Activated T-cell treated with anti-CD3 and anti-CD28 coated beads for 4 hours (primary cell): Measurements from ENCODE around the gene LHFPL3.
A peak's percentile ranks its signal among the peaks of the same experiment; 100 is the strongest.

ENCODE experiments used
- DNase-seq: peaks from one replicate; pipeline ENCODE4 v3.0.0-alpha.2; 2020

LHFPL3 gene

GRCh38 chr7:104852386-104852785 is 524.0 kb downstream of the LHFPL3 start:
- DNase-seq: no peak

DNA sequence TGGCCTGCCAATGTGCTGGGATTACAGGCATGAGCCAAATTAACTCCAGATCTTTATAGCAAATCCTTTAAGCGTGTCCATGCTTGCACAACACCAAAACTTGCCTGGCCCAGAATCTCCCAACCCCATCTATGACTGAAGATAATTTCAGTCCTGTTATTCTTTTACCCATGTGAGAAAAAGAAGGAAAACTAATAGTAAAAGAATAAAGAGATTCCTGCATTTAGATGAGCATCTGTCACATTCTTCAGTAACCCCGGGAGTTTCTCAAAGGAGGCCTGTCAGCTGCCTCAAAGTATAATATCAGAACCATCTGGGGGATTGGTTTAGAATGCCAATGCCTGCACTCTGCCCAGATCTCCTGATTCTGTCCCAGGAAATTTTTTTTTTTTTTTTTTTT is 527.5 kb downstream of the LHFPL3 start:
- no peak for DNase-seq

GRCh38 chr7:104857458-104858425 is 529.3 kb downstream of the LHFPL3 start:
- no peak for DNase-seq

- no peak for DNase-seq
Measured at GRCh38 chr7:104859754-104860426, 531.5 kb downstream of the LHFPL3 start.

DNA sequence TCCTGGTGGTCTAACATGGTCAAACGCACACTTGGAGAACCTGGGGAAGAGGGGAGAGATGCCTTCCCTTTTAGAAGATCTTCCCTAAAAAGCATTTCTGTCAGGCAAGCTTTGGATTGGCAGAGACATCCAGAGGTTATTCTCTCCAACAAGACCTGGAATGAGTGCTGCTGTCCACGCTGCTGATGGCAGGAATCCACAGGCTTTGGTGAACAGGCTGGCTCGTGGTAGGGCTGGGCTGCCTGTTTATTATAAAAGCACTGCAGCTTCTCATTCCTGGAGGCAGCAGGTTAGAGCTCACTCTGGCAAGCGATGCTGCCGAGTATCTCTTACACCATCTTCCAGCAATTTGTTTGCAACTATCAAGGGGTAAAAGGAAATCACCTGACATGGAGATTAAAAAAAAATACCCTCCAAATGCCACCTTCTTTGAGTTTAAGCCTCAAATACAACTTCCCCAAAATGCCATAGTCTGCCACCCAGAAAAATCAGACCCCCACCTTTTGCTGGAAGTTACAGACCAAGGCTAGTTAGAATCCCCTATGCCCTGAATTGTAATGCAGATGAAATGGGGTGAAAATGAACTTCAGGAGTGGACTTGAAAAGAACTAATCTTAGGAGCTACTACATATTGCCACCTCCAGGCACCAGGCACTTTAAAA is 533.5 kb downstream of the LHFPL3 start:
- DNase-seq: no peak

DNA sequence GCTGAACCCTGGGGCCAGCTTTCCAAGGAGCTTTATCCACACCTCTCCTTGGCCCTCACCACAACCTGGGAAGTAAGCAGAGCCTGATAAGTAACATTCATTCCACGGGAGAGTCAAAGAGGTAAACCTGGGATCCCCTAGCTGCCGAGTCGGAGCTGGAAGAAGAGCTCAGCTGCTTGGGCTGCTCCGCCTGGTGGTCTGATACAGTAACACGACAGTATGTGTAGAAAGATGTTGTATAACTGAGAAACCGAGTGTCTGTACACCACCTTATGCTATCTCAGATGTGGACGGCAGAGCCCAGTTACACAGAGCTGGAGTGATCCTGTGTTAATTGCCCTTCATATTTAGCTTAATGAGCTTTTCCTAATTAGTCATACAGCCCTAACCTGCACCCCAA is 534.3 kb downstream of the LHFPL3 start:
- no peak for DNase-seq

DNA sequence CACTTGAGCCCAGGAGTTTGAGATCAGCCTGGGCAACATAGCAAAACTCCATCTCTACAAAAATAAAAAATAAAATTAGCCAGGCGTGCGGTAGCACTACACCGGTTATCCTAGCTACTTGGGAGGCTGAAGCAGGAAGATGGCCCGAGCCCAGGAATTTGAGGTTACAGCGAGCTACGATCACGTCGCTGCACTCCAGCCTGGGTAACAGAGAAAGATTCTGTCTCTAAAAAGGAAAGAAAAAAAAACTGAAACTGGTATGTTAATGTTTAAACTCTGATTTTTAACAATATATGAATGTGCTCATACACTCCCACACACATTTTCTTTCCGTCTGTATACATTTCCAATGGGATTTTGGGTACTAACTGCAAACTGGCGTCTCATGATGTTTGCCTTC is 545.0 kb downstream of the LHFPL3 start:
- no peak for DNase-seq

DNA sequence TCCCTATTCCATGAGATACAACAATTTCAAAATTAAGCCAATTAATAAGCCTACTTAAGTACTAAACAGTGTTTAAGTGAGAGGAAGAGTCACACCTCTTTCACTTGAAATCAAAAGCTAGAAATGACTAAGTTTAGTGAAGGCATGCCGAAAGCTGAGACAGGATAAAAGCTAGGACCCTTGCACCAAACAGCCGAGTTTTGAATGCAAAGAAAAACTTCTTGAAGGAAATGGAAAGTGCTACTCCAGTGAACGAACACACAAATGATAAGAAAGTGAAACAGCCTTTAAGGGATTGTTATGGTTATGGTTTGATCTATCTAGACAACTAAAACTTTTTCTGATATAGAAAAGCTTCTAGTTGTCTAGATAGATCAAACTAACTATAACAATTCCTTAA is 550.2 kb downstream of the LHFPL3 start:
- no peak for DNase-seq

- DNase-seq: no peak
Measured at GRCh38 chr7:104883248-104883717, 554.9 kb downstream of the LHFPL3 start.

DNA sequence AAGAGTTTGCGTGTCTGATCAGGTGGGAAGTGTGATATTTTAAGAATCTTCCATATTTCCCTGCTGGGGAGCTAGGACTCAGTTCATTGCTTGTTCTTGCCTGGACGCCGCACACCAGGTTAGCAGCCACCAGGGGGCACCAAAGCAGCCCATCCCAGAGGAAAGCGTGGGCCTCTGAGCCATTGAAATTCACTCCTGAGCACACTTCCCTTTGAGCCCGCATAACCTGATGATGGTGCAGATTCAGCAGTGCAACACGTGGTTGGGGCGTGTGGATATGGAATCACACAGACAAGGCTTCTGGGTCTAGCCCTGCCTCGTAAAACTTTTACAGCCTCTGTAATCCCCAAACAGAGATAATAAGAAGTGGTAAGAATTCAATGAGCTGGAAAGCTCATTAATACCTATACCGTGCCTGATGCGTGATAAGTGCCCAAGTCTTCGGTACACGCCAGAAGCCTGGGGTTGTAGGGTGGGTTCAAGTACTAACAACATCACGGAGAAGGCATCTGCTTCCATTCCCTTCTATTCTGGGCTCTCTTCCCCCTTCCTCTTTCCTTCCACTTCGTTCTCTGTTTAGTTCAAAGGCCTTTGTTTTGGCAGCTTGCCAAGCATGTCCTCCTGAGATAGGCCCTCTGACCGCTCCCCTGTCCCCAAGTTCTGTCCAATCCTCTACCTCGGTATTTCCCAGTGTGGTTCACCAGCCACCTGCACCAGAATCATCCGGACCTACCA is 555.5 kb downstream of the LHFPL3 start:
- peak; percentile 69 for DNase-seq

DNA sequence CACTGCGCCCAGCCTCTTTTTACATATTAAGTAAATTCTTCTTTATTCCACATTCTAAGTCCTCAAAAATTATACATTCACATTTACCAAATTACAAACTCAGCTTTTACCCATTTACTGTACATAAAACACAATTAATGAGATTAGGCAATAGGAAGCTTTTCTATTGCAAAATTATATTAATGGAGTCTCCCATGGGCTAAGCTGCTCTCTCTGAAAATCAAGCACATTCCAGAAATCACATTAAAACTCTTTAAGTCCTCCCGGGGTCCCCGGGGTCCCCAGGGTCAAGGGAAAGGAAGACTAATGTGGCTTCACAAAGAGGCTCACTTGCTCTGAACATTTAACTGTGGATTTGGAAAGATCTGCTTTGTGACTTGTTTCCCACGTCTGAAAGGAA is 558.2 kb downstream of the LHFPL3 start:
- DNase-seq: no peak

DNA sequence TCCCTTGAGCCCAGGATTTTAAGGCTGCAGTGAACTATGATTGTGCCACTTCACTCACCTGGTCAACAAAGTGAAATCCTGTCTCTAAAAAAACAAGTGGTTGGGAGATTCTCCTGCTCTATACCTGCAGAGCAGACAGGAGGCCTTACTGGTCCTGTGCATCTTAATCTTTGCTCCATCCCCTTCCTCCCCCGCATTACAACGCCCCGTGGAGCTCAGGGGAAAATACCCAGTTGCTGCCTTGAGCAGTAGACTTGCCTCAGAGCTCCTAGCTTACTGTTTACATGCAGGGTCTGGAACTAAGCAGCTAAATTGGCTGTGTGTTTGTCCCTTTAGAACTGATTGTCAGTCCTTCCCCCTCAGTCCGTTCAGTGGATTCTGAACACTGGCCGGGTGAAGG is 561.8 kb downstream of the LHFPL3 start:
- no peak for DNase-seq

GRCh38 chr7:104891949-104892348 is 563.5 kb downstream of the LHFPL3 start:
- DNase-seq: no peak

DNA sequence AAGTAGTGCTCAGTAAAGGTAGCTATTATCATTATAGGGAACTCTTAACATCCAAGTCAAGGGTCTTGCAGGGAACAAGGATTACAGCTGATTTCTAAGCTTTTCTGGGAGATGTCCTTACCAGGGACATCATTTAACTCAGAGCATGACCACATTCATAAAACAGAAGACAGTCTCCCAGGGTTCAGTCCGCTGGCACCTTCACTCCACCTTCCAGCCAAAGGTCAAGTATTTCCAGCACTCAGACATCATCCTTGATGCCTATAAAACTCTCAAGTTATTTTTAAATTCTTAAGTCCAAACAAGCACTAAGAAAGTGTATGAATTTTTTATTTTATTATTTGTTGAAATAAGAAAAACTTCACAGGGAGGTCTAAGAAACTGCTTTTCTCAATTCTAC is 565.9 kb downstream of the LHFPL3 start:
- DNase-seq: no peak

DNA sequence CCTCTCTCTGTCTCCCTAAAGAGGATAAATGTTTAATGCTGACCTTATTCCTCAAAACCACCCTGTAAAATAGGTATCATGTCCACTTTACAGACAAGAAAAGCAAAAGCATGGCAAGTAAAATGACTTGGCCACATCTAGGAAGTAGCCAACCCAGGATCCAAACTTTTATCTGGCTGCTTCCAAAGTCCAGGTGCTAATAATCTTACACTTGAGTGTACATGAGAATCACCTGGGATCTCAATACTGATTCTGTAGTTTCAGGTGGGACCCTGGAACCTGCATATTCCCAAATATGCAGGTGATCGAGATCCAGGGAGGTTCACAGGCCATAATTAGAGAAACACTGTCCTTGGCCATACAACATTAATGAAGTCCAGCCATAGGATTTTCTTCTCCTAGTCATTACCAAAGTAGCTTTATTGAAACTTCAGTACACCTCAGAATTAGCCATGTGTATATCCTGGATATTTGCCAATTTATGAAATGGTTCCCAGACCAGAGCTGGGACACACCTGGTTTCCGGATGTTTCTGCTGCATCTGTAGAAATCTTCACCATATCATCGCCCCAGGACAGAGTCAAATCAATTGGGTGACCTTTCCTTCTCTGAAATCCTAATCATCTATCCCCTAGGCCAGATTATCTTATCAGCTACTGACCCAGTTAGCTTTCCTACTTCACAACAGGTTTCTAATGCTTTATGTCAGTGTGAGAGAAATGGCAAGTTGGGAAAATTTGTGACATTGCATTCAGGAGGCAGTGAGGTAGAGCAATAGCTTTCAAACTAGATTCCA is 566.5 kb downstream of the LHFPL3 start:
- DNase-seq: no peak

GRCh38 chr7:104895522-104896236 is 567.3 kb downstream of the LHFPL3 start:
- no peak for DNase-seq

DNA sequence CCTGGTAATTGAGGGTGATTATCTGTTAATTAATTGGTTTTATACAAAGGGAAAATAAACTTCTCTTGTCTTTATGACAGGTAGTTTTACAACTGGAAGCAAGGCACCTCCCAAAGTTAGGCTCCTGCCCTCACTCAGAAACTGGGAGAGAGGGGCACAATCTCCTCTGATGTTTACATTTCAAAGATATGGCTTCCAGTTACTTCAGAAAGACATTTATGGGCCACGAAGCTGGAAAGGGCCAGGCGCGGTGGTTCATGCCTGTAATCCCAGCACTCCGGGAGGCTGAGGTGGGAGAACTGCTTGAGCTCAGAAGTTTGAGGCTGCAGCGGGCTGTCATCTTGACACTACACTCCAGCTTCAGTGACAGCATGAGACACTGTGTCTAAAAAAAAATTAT is 570.0 kb downstream of the LHFPL3 start:
- no peak for DNase-seq

DNA sequence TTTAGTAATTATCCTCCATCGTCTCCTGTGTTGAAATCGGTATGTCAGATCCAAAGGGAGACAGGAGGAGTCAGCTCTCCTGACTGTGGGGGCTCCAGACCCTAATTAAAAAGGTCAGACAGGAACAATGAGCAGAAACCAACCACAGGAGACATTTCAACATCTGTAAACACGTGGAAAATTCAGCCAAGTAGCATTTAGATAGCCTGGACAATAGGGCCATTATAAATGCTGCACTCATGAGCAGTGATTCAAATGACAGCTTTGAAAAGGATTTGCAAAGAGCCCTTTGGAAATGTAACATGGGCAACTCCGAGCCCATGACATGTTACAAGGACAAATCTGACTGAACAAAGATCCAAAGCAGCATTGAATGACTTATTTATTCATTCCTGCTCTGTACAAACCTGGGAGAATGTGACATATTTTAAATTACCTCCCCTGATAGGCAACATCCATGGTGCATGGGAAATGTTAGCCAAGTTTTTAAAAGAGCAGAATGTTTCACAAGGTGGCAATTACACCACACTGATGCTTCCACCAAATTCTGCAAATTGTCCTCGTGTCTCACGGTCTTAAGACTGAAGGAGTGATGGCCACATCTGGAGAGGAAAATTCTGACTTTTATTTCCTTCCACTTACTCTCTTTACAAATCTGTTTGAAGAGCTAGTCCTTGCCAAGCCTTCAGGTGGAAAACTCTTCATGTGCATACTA is 572.3 kb downstream of the LHFPL3 start:
- DNase-seq: no peak

- no peak for DNase-seq
Measured at GRCh38 chr7:104901240-104901619, 572.8 kb downstream of the LHFPL3 start.

DNA sequence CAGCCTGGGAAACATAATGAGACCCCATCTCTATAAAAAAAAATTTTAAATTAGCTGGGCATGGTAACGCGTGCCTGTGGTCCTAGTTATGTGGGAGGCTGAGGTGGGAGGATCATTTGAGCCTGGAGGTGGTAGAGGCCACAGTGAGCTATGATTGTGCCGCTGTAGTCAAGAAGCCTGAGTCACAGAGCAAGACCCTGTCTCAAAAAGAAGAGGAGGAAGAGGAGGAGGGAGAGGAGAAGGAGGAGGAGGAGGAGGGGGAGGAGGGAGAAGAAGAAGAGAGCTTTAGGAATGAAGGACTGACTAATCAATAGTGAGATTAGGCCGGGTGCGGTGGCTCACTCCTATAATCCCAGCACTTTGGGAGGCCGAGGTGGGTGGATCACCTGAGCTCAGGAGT is 573.8 kb downstream of the LHFPL3 start:
- no peak for DNase-seq

- no peak for DNase-seq
Measured at GRCh38 chr7:104903044-104903443, 574.6 kb downstream of the LHFPL3 start.
